NCI-H510A treated with DMSO at 0.1 percent for 48 hours (cell line): ENCODE results near the gene LHPP.

Experiments used
- DNase-seq: peaks from one replicate; lab custom pipeline; 2025; lab: John Stamatoyannopoulos, UW

Gene LHPP

GRCh38 chr10:124595143-124595883, 133.7 kb downstream of the LHPP start:
- no peak for DNase-seq

GRCh38 chr10:124596116-124596785, 134.6 kb downstream of the LHPP start:
- DNase-seq: no peak

- no peak for DNase-seq
Observed at GRCh38 chr10:124596962-124597845, 135.6 kb downstream of the LHPP start.

GRCh38 chr10:124597846-124598165, 136.2 kb downstream of the LHPP start:
- DNase-seq: no peak

- DNase-seq: no peak
Observed at GRCh38 chr10:124598196-124598595, 136.6 kb downstream of the LHPP start.

GRCh38 chr10:124598773-124599587, 137.4 kb downstream of the LHPP start:
- DNase-seq: no peak

- DNase-seq: no peak
Observed at GRCh38 chr10:124599588-124600050, 138.0 kb downstream of the LHPP start.

GRCh38 chr10:124600051-124600880, 138.6 kb downstream of the LHPP start:
- no peak for DNase-seq

- DNase-seq: no peak
Observed at GRCh38 chr10:124601016-124601415, 139.4 kb downstream of the LHPP start.

GRCh38 chr10:124601431-124602120, 140.0 kb downstream of the LHPP start:
- DNase-seq: no peak

- no peak for DNase-seq
Observed at GRCh38 chr10:124602121-124602561, 140.5 kb downstream of the LHPP start.

GRCh38 chr10:124602646-124603365, 141.2 kb downstream of the LHPP start:
- no peak for DNase-seq

GRCh38 chr10:124603376-124604213, 142.0 kb downstream of the LHPP start:
- no peak for DNase-seq

GRCh38 chr10:124604214-124605000, 142.8 kb downstream of the LHPP start:
- DNase-seq: no peak

GRCh38 chr10:124605001-124605370, 143.4 kb downstream of the LHPP start:
- DNase-seq: no peak

GRCh38 chr10:124605481-124605855, 143.8 kb downstream of the LHPP start:
- no peak for DNase-seq

GRCh38 chr10:124605856-124606812, 144.5 kb downstream of the LHPP start:
- DNase-seq: no peak
